GM18873 (cell line): ENCODE results near the gene ACADM.
"Not testable (repeated sequence)": the region's sequence is repeated elsewhere in the genome, so short reads cannot be mapped to it uniquely, and the experiment has no call there.

ENCODE experiments used
- ATAC-seq: cut with Tn5 transposase; IDR thresholded peaks from one replicate; pipeline ENCODE4 v1.9.1; 2021; ENCODE audit warnings: mild to moderate bottlenecking, moderate library complexity, moderate number of reproducible peaks; ENCODE audit not compliant: unreplicated experiment, low FRiP score

ACADM gene

GRCh38 chr1:75791022-75791421 lies 66.5 kb downstream of the ACADM start:
- ATAC-seq: no peak

- no peak for ATAC-seq
Measured at GRCh38 chr1:75792091-75792490, 67.6 kb downstream of the ACADM start.

GRCh38 chr1:75794382-75794781 lies 69.9 kb downstream of the ACADM start:
- no peak for ATAC-seq

GRCh38 chr1:75795703-75796193 lies 71.2 kb downstream of the ACADM start:
- ATAC-seq: no peak

- no peak for ATAC-seq
Measured at GRCh38 chr1:75796376-75797272, 72.1 kb downstream of the ACADM start, which contains the start of gene MSH4. Gene MSH4 (plus strand): TSS chr1:75796882. CDS start chr1:75796986, 104 bp downstream.

GRCh38 chr1:75797273-75797588 lies 72.7 kb downstream of the ACADM start:
- no peak for ATAC-seq

GRCh38 chr1:75797606-75798216 lies 73.2 kb downstream of the ACADM start:
- ATAC-seq: no peak

GRCh38 chr1:75801480-75801879 lies 77.0 kb downstream of the ACADM start:
- ATAC-seq: not testable (repeated sequence)

GRCh38 chr1:75808921-75809320 lies 84.4 kb downstream of the ACADM start:
- ATAC-seq: no peak

GRCh38 chr1:75810113-75810512 lies 85.6 kb downstream of the ACADM start:
- not testable (repeated sequence) for ATAC-seq

- no peak for ATAC-seq
Measured at GRCh38 chr1:75811211-75811981, 86.9 kb downstream of the ACADM start.

- ATAC-seq: no peak
Measured at GRCh38 chr1:75812065-75812464, 87.6 kb downstream of the ACADM start.
